ENCODE results near the gene TBL1X.
"Not testable (repeated sequence)": the region's sequence is repeated elsewhere in the genome, so short reads cannot be mapped to it uniquely, and the experiment has no call there.

Gene TBL1X

GRCh38 chrX:9461087-9461486 lies 3.8 kb upstream of the TBL1X start:
- DNase-seq: no peak

- no peak for DNase-seq
These were observed 2.4 kb upstream of the TBL1X start for GRCh38 chrX:9462456-9462855.

- no peak for DNase-seq
These were observed 694 bp downstream of the TBL1X start for GRCh38 chrX:9465380-9466123.

DNA sequence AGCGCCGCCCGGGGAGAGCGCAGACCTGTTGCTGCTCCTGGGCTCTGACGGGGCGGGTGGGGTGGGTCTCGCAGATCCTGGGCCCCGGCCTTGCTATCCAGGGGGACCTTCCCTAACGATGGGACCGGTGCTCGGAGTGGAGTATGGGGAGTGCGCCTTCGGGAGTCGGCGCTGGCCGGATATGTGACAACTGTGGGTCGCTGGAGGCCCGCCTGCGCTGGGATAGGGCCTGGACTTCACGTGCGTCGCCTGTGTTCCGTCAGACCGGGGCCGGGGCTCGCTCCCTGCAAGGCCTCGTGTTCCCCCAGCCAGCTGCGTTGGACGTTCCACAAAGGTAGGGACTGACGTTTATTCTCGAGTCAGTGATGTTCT lies 1.3 kb downstream of the TBL1X start:
- DNase-seq: no peak

GRCh38 chrX:9466736-9467135 lies 1.9 kb downstream of the TBL1X start:
- DNase-seq: no peak

- no peak for DNase-seq
These were observed 2.3 kb downstream of the TBL1X start for GRCh38 chrX:9467146-9467545.

GRCh38 chrX:9467751-9468150 lies 2.9 kb downstream of the TBL1X start:
- DNase-seq: no peak

DNA sequence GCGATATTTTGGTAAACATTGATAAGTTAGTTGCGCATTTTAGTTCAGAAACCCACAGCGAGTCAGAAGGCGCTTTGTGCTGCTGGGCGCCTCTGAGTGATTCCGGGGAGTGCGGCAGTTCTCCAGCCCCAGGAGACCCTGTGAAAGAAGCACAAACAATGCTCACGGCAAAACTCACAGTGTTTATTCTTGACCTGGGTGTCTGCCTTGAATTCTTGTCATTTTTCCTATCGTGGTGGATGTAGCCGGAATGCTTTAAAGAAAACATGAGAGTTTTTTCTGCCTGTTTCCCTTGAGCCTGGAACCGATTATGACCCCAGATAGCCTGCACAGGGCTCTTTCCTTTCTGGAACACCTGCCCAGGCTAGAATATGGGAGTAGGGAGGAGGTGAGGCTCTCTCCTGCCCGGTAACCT lies 6.7 kb downstream of the TBL1X start:
- DNase-seq: no peak

DNA sequence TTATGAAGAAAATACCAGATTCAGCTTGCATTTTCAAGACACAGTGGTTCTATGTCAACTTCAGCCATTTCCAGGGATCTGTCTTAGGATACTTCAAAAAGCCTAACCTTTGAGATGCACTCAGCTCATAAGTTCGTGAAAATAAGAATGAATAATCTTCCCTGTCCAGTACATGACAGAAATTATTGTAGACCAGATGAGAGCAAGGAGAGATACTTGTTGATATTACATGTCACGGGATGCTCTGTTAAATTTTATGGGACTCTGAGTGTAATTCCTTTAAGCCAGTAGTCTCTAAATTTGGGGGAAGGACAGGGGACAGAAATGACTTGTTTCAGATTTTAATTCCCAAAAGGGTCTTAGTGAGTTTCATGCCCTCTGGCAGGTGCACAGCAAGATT lies 8.8 kb downstream of the TBL1X start:
- DNase-seq: no peak

- not testable (repeated sequence) for DNase-seq
These were observed 10.6 kb downstream of the TBL1X start for GRCh38 chrX:9475417-9475816.

- DNase-seq: no peak
These were observed 11.1 kb downstream of the TBL1X start for GRCh38 chrX:9475984-9476383.

DNA sequence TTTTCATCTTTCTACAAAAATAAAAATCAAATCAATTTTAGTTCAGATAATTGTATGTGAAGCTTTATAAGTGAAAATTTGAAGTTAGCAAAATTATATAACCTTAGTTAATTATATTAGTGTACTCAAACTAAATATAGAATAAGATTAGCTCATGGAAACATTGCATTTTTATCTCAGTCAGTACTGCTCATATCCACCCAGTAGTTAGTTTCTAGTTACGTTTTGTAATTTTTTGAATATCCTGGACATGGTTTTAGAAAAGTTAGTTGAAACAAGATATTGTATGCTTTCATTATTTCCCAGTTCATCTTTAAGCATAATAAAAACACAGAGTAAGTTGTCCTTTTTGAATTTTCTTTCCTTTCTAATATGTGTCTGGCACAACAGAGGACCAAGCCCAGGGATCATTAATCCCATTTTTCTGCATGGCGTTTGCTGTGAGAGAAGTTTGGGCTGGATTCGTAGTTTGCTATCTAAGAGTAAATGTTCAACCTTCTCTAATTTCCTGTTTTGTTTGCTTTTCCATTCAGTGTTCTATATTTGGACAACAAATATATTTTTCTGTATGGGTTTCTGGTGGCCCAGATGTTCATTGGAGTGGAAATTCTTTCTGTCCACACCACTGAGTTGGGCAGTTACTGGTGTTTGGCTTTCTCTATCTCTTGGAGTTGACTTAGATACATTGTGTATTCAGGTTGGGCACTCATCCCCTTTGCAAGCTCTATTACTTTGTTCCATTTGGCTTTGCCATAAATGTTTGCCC lies 12.1 kb downstream of the TBL1X start:
- no peak for DNase-seq

GRCh38 chrX:9482408-9482807 lies 17.6 kb downstream of the TBL1X start:
- no peak for DNase-seq

GRCh38 chrX:9482837-9483236 lies 18.0 kb downstream of the TBL1X start:
- DNase-seq: no peak

- DNase-seq: no peak
These were observed 18.5 kb downstream of the TBL1X start for GRCh38 chrX:9483376-9483775.

GRCh38 chrX:9486786-9487387 lies 22.0 kb downstream of the TBL1X start:
- no peak for DNase-seq

GRCh38 chrX:9488586-9488985 lies 23.7 kb downstream of the TBL1X start:
- DNase-seq: no peak

DNA sequence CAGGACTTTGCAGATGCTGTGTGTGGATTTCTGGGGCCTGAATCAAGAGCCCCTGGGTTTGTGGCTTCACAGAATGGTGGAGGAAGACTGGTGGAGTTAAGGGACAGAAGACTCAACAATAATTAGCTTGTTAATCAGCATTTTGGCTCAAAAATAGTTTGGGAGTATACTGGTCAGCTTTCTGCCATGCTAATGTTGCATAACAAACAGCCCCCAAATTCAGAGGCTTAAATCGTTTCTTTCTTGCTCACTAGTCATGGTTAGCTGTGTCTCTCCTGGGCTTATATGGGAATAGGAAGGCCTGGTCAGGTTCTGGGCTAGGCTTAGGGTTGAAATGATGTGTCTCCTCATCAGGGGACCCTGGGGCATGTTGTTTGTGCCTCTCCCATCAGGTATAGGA lies 24.4 kb downstream of the TBL1X start:
- no peak for DNase-seq

GRCh38 chrX:9492901-9493300 lies 28.0 kb downstream of the TBL1X start:
- DNase-seq: no peak

GRCh38 chrX:9493936-9494335 lies 29.1 kb downstream of the TBL1X start:
- DNase-seq: no peak

DNA sequence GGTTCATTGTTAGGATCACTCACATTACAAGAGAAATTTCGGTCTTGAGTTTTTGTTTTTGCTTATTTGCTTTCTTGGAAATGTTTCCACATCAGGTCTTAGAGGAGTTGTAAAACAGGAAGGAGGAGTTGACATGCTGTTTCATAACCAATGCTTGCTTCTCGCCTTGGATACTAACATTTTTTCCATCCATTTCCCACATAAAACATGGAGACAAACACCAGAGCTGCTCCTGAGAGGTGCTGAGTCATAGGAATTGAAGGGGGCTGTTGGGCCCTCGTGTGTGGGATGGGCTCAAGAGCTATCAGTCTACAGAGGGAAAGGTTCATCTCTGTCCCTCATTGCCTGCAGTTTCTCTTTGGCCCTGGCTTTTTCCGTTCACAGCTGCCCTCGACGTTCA lies 29.9 kb downstream of the TBL1X start:
- DNase-seq: no peak

GRCh38 chrX:9495496-9495895 lies 30.6 kb downstream of the TBL1X start:
- DNase-seq: no peak

GRCh38 chrX:9498236-9498635 lies 33.4 kb downstream of the TBL1X start:
- no peak for DNase-seq

- no peak for DNase-seq
These were observed 35.7 kb downstream of the TBL1X start for GRCh38 chrX:9500584-9500983.

Data from NCI-H2171 treated with DMSO at 0.1 percent for 48 hours (cell line).